ENCODE data around the gene PELI3. TPM values are rescaled to one million over a fixed set of nuclear protein-coding genes. Genes with fewer than 3 reads are reported as not detected.

The PELI3 gene
- total RNA-seq, 2 donors from 2014 or later: 8.1 to 17.5 TPM

GRCh38 chr11:66476173-66476840 is 9.6 kb downstream of the PELI3 start:
- Mint-ChIP-seq H3K36me3 (ENCODE audit: low read depth) (peaks cover 6% of the 10 kb centered on the region), H3K4me3 (no peak overlapping the region), H3K4me1 (no peaks in the 10 kb centered on the region), H3K27me3 (no peaks in the 10 kb centered on the region), H3K9me3 (no peaks in the 10 kb centered on the region), H3K27ac (peak overlapping the region; percentile 21)
- no peak for ATAC-seq (replicated peaks)

GRCh38 chr11:66476841-66477251 is 10.1 kb downstream of the PELI3 start:
- H3K9me3 Mint-ChIP-seq: no peaks in the 10 kb centered on the region
- H3K27me3 Mint-ChIP-seq: no peaks in the 10 kb centered on the region
- H3K36me3 Mint-ChIP-seq (ENCODE audit: low read depth): peaks cover 5% of the 10 kb centered on the region
- H3K4me1 Mint-ChIP-seq: no peaks in the 10 kb centered on the region
- H3K27ac Mint-ChIP-seq: peak overlapping the region; percentile 21
- H3K4me3 Mint-ChIP-seq: no peak overlapping the region
- no peak for ATAC-seq (replicated peaks)

DNA sequence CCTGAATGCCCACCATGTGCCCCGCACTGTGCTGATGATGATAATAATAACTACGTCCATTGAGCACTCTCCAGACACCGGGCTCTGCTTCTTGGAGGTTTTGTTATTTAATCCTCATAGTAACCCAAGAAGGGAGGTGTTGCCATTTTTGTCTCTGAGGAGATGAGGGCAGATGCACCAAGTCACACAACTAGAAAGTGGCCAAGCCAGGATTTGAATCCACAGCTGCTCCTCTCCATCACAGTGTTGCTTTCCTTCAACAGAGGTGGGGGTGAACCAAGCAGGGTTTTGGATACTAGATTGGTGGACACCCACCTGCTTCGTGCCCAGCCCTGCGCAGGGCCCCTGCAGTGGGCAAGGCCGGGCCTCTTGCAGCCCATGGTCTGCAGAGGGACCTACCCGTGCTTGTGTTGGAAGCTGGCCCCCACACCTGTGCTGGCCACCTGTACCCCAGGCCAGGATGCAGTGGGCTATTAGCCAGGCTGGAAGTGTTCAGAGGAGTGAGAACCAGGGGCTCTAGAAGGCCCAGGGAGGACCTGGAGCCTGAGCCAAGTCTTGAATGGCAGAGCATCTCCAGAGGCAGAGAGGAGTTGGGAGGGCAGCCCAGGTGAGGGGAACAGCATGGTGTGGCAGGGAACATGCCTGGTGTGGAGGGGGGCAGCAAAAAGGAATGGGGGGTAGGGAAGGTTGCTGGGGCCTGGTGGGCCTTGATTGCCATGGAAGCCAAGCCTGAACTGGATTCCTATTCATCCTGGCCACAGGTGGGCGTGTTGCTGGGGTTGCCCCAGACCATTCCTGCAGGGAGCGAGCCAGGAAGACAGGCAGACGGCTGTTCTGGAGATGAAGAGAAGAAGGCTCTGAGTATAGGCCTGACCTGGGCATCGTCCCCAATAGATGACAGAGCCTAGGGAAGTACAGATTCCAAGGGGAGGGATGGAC is 10.8 kb downstream of the PELI3 start:
- no peaks in the 10 kb centered on the region for H3K4me1 Mint-ChIP-seq
- ATAC-seq (replicated peaks): no peak
- H3K9me3 Mint-ChIP-seq: no peaks in the 10 kb centered on the region
- H3K4me3 Mint-ChIP-seq: no peak overlapping the region
- H3K27me3 Mint-ChIP-seq: no peaks in the 10 kb centered on the region
- H3K27ac Mint-ChIP-seq: no peak overlapping the region
- H3K36me3 Mint-ChIP-seq (ENCODE audit: low read depth): peaks cover 11% of the 10 kb centered on the region

- peak overlapping the region; percentile 86 for H3K4me3 Mint-ChIP-seq
- H3K4me1 Mint-ChIP-seq: no peaks in the 10 kb centered on the region
- no peak for ATAC-seq (replicated peaks)
- no peaks in the 10 kb centered on the region for H3K9me3 Mint-ChIP-seq
- peak overlapping the region; percentile 85 for H3K27ac Mint-ChIP-seq
- peaks cover 25% of the 10 kb centered on the region for H3K36me3 Mint-ChIP-seq (ENCODE audit: low read depth)
- H3K27me3 Mint-ChIP-seq: no peaks in the 10 kb centered on the region
Observed at GRCh38 chr11:66478729-66479393, 12.2 kb downstream of the PELI3 start.

- no peak for ATAC-seq (replicated peaks)
- Mint-ChIP-seq H3K27me3 (no peaks in the 10 kb centered on the region), H3K27ac (peak overlapping the region; percentile 85)
Observed at GRCh38 chr11:66479394-66480116, 12.8 kb downstream of the PELI3 start.

GRCh38 chr11:66480117-66480938 is 13.6 kb downstream of the PELI3 start, which contains the start of gene DPP3:
Gene DPP3 (plus strand): TSS chr11:66480434. CDS start chr11:66482201, 1,767 bp downstream.
- Mint-ChIP-seq H3K9me3 (no peaks in the 10 kb centered on the region), H3K4me3 (peak within 1 kb of the TSS; percentile 86), H3K36me3 (ENCODE audit: low read depth) (peaks cover 22% of the 10 kb centered on the region), H3K27ac (peak within 1 kb of the TSS; percentile 85), H3K27me3 (no peaks in the 10 kb centered on the region), H3K4me1 (no peaks in the 10 kb centered on the region)
- ATAC-seq (replicated peaks): peak; percentile 97

More at GRCh38 chr11:66479394-66480116, 12.8 kb downstream of the PELI3 start:
- H3K4me3 Mint-ChIP-seq: peak overlapping the region; percentile 86
- no peaks in the 10 kb centered on the region for H3K9me3 Mint-ChIP-seq
- no peaks in the 10 kb centered on the region for H3K4me1 Mint-ChIP-seq
- H3K36me3 Mint-ChIP-seq (ENCODE audit: low read depth): peaks cover 22% of the 10 kb centered on the region

DNA sequence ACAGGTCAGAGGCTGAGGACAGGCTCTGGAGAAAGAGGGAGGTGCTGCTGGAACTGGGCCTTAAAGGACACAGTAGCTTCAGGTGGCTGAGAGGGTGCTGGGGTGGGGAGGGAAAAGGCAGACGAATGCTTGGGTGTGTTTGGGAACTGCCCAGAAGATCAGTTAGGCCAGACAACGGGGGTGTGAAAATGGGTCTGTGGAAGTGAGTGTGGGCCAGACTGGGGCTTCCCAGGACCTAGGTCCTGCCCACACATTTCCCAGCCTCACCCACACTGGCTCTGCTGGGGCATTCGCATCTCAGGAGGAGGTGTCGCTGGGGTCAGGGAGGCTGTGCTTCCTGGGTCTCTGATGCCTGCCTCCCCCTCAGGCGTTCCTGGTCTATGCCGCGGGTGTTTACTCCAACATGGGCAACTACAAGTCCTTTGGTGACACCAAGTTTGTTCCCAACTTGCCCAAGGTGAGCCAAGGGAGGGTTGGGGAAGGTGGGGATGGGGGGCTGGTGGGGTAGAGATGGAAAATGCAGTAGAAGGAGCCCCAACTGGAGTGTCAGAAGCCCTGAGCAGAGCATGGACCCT is 18.2 kb downstream of the PELI3 start:
- no peaks in the 10 kb centered on the region for H3K27me3 Mint-ChIP-seq
- ATAC-seq (replicated peaks): no peak
- H3K4me1 Mint-ChIP-seq: no peaks in the 10 kb centered on the region
- H3K4me3 Mint-ChIP-seq: no peak overlapping the region
- no peaks in the 10 kb centered on the region for H3K9me3 Mint-ChIP-seq
- H3K27ac Mint-ChIP-seq: peak overlapping the region; percentile 34
- peaks cover 62% of the 10 kb centered on the region for H3K36me3 Mint-ChIP-seq (ENCODE audit: low read depth)

- no peak overlapping the region for H3K4me3 Mint-ChIP-seq
- no peaks in the 10 kb centered on the region for H3K4me1 Mint-ChIP-seq
- peak overlapping the region; percentile 42 for H3K27ac Mint-ChIP-seq
- ATAC-seq (replicated peaks): no peak
- H3K27me3 Mint-ChIP-seq: no peaks in the 10 kb centered on the region
- H3K36me3 Mint-ChIP-seq (ENCODE audit: low read depth): peaks cover 59% of the 10 kb centered on the region
- H3K9me3 Mint-ChIP-seq: no peaks in the 10 kb centered on the region
Observed at GRCh38 chr11:66488957-66489356, 22.3 kb downstream of the PELI3 start.

- no peaks in the 10 kb centered on the region for H3K4me1 Mint-ChIP-seq
- no peak overlapping the region for H3K27ac Mint-ChIP-seq
- no peak for ATAC-seq (replicated peaks)
- H3K27me3 Mint-ChIP-seq: no peaks in the 10 kb centered on the region
- H3K9me3 Mint-ChIP-seq: no peaks in the 10 kb centered on the region
- peaks cover 57% of the 10 kb centered on the region for H3K36me3 Mint-ChIP-seq (ENCODE audit: low read depth)
- no peak overlapping the region for H3K4me3 Mint-ChIP-seq
Observed at GRCh38 chr11:66489636-66490035, 22.9 kb downstream of the PELI3 start.

DNA sequence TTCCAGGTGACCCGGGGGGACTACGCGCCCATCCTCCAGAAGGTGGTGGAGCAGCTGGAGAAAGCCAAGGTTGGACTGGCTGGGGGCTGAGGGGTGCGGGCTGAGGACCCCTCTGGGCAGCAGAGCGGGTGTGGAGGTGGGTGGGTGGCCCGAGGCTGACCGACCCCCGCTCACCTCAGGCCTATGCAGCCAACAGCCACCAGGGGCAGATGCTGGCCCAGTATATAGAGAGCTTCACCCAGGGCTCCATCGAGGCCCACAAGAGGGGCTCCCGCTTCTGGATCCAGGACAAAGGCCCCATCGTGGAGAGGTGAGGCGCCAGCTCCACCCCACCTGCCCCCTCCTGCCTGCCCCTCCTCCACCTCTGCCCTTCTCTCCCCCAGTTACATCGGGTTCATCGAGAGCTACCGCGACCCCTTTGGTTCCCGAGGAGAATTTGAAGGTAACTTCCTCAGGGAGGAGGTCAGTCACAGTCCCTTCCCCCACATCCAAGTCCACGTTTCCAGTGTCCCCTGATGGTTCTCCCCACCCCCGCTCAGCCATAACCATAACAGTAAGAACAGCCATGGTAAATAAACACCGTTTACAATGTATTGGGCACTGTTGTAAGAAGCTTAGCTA is 24.7 kb downstream of the PELI3 start:
- Mint-ChIP-seq H3K36me3 (ENCODE audit: low read depth) (peaks cover 58% of the 10 kb centered on the region), H3K9me3 (no peaks in the 10 kb centered on the region)
- ATAC-seq (replicated peaks): no peak

DNA sequence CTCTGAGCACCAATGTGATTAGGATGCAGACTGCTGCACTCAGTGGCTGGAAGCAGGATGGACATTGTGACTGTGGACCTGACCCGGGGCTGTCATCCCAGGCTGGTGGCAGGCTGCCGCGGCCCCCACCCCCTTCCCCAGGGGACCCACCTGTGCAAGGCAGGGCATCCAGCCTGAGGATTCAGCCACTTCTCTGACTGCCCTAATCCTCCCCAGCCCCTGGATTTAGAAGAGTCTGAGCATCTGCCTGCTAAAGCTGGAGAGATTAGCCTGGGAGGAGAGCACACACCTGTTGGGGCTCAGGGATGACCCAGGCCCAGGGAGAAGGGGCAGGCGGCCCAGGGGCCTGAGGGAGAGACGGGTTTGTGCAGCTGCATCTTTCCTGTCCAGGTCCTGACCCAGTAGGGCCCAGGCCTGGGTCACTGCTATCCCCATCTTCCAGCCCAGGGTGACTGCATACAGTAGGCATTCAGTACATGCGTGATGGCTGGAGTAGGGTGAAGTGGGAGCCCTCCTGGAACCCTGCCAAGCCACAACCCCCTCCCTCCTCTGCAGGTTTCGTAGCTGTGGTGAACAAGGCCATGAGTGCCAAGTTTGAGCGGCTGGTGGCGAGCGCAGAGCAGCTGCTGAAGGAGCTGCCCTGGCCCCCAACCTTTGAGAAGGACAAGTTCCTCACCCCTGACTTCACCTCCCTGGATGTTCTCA is 25.6 kb downstream of the PELI3 start:
- H3K27ac Mint-ChIP-seq: no peak overlapping the region
- no peaks in the 10 kb centered on the region for H3K4me1 Mint-ChIP-seq
- H3K36me3 Mint-ChIP-seq (ENCODE audit: low read depth): peaks cover 58% of the 10 kb centered on the region
- H3K27me3 Mint-ChIP-seq: no peaks in the 10 kb centered on the region
- no peak for ATAC-seq (replicated peaks)
- H3K4me3 Mint-ChIP-seq: no peak overlapping the region
- H3K9me3 Mint-ChIP-seq: no peaks in the 10 kb centered on the region

More for the DNA sequence above, 24.7 kb downstream of the PELI3 start:
- H3K4me3 Mint-ChIP-seq: no peak overlapping the region
- no peak overlapping the region for H3K27ac Mint-ChIP-seq
- no peaks in the 10 kb centered on the region for H3K4me1 Mint-ChIP-seq
- H3K27me3 Mint-ChIP-seq: no peaks in the 10 kb centered on the region

- ATAC-seq (replicated peaks): no peak
- H3K9me3 Mint-ChIP-seq: no peaks in the 10 kb centered on the region
- no peaks in the 10 kb centered on the region for H3K4me1 Mint-ChIP-seq
- H3K27ac Mint-ChIP-seq: no peak overlapping the region
- peaks cover 57% of the 10 kb centered on the region for H3K36me3 Mint-ChIP-seq (ENCODE audit: low read depth)
- H3K27me3 Mint-ChIP-seq: no peaks in the 10 kb centered on the region
- no peak overlapping the region for H3K4me3 Mint-ChIP-seq
Observed at GRCh38 chr11:66493130-66493529, 26.4 kb downstream of the PELI3 start.
